ENCODE data around the gene IPCEF1.

GRCh38 chr6:154242617-154243357 is 113.8 kb downstream of the IPCEF1 start:
- no peak for TF ChIP-seq POLR2A (IDR thresholded peaks at IDR 0.05; ENCODE audit: low read depth, low read length)
- no peak for TF ChIP-seq RAD21 (IDR thresholded peaks at IDR 0.05; ENCODE audit: low read length)
- TF ChIP-seq, protein P1, sequence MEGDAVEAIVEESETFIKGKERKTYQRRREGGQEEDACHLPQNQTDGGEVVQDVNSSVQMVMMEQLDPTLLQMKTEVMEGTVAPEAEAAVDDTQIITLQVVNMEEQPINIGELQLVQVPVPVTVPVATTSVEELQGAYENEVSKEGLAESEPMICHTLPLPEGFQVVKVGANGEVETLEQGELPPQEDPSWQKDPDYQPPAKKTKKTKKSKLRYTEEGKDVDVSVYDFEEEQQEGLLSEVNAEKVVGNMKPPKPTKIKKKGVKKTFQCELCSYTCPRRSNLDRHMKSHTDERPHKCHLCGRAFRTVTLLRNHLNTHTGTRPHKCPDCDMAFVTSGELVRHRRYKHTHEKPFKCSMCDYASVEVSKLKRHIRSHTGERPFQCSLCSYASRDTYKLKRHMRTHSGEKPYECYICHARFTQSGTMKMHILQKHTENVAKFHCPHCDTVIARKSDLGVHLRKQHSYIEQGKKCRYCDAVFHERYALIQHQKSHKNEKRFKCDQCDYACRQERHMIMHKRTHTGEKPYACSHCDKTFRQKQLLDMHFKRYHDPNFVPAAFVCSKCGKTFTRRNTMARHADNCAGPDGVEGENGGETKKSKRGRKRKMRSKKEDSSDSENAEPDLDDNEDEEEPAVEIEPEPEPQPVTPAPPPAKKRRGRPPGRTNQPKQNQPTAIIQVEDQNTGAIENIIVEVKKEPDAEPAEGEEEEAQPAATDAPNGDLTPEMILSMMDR (conservative IDR thresholded peaks at IDR 0.05; ENCODE audit: low read depth, low read length), result no peak
- TF ChIP-seq RFX5 (IDR thresholded peaks at IDR 0.05; ENCODE audit: low read depth, low read length), result no peak
- TF ChIP-seq USF2 (IDR thresholded peaks at IDR 0.05; ENCODE audit: low read depth, low read length), result no peak
- TF ChIP-seq MXI1 (IDR thresholded peaks at IDR 0.05; ENCODE audit: borderline replicate concordance, low read depth, low read length), result no peak
